Measurements from ENCODE around the gene IMPA2.

Gene IMPA2

GRCh38 chr18:12057419-12058039, 76.2 kb downstream of the IMPA2 start:
- no peak overlapping the region for H3K27ac ChIP-seq
- TF ChIP-seq CTCF (conservative IDR thresholded peaks at IDR 0.05): no peak; the same call in 1 of the 2 replicates
- TF ChIP-seq ZFX (IDR thresholded peaks at IDR 0.05): no peak

- peak overlapping the region; percentile 56 for H3K27ac ChIP-seq
- TF ChIP-seq CTCF (conservative IDR thresholded peaks at IDR 0.05): no peak
- no peak for TF ChIP-seq ZFX (IDR thresholded peaks at IDR 0.05)
These were observed 78.3 kb downstream of the IMPA2 start for GRCh38 chr18:12059334-12060181.

- H3K27ac ChIP-seq: peak overlapping the region; percentile 56
- TF ChIP-seq ZFX (IDR thresholded peaks at IDR 0.05) (no peak), CTCF (conservative IDR thresholded peaks at IDR 0.05) (no peak; the same call in 1 of the 2 replicates)
These were observed 79.0 kb downstream of the IMPA2 start for GRCh38 chr18:12060182-12060870.

- TF ChIP-seq ZFX (IDR thresholded peaks at IDR 0.05) (no peak), CTCF (conservative IDR thresholded peaks at IDR 0.05) (no peak)
- H3K27ac ChIP-seq: no peak overlapping the region
These were observed 80.4 kb downstream of the IMPA2 start for GRCh38 chr18:12061685-12062084.

- no peak overlapping the region for H3K27ac ChIP-seq
- no peak for TF ChIP-seq CTCF (conservative IDR thresholded peaks at IDR 0.05)
- TF ChIP-seq ZFX (IDR thresholded peaks at IDR 0.05): no peak
These were observed 81.7 kb downstream of the IMPA2 start for GRCh38 chr18:12062974-12063373.

- H3K27ac ChIP-seq: no peak overlapping the region
- TF ChIP-seq ZFX (IDR thresholded peaks at IDR 0.05): no peak
- no peak for TF ChIP-seq CTCF (conservative IDR thresholded peaks at IDR 0.05)
These were observed 82.9 kb downstream of the IMPA2 start for GRCh38 chr18:12064086-12064763.

Measured in C4-2B (cell line).